SK-N-SH treated with all-trans-retinoic acid at 6 μM for 48 hours (cell line): ENCODE measurements around the gene ARID1B.

Experiments
- ARNTL ChIP-seq: fragments of 450-650 bp; formaldehyde crosslinking; IDR thresholded peaks from 2 replicates; pipeline ENCODE4 v1.5.0; 2020; ENCODE audit warnings: low read depth, mild to moderate bottlenecking, moderate library complexity, borderline replicate concordance
- CREB5 ChIP-seq: fragments of 250-450 bp; sonication (Bioruptor Pico); IDR thresholded peaks from 2 replicates; pipeline ENCODE4 v1.5.1; 2020; ENCODE audit warnings: low read depth, mild to moderate bottlenecking, moderate library complexity
- CSRNP3 ChIP-seq: fragments of 250-450 bp; sonication (Bioruptor Pico); IDR thresholded peaks from 2 replicates; pipeline ENCODE4 v1.5.1; 2021; ENCODE audit warnings: mild to moderate bottlenecking, moderate library complexity
- PATZ1 ChIP-seq: fragments of 250-450 bp; sonication (Bioruptor Pico); IDR thresholded peaks from 2 replicates; pipeline ENCODE4 v1.8.0; 2020; ENCODE audit warnings: mild to moderate bottlenecking, moderate library complexity, borderline replicate concordance
- PPARA ChIP-seq: fragments of 250-450 bp; sonication (Bioruptor Pico); IDR thresholded peaks from 2 replicates; pipeline ENCODE4 v1.5.0; 2020; ENCODE audit warnings: mild to moderate bottlenecking, borderline replicate concordance
- RARB ChIP-seq: fragments of 250-450 bp; sonication (Bioruptor Pico); IDR thresholded peaks from 2 replicates; pipeline ENCODE4 v1.8.0; 2021; ENCODE audit warnings: mild to moderate bottlenecking, moderate library complexity
- TCF4 ChIP-seq: fragments of 250-450 bp; sonication (Bioruptor Pico); IDR thresholded peaks from 2 replicates; pipeline ENCODE4 v1.8.0; 2021; ENCODE audit warnings: mild to moderate bottlenecking, moderate library complexity, borderline replicate concordance
- TSHZ2 ChIP-seq: fragments of 250-450 bp; sonication (Bioruptor Pico); IDR thresholded peaks from 2 replicates; pipeline ENCODE4 v1.5.0; 2020; ENCODE audit warnings: mild to moderate bottlenecking, moderate library complexity
- ZC3H10 ChIP-seq: fragments of 250-450 bp; sonication (Bioruptor Pico); IDR thresholded peaks from 2 replicates; pipeline ENCODE4 v1.5.1; 2021; ENCODE audit warnings: mild to moderate bottlenecking, moderate library complexity
- ZFP3 ChIP-seq: fragments of 250-450 bp; sonication (Bioruptor Pico); IDR thresholded peaks from 2 replicates; pipeline ENCODE4 v1.5.0; 2020; ENCODE audit warnings: mild to moderate bottlenecking, moderate library complexity
- ZFP30 ChIP-seq: fragments of 450-650 bp; formaldehyde crosslinking; IDR thresholded peaks from 2 replicates; pipeline ENCODE4 v1.5.0; 2022; ENCODE audit warnings: mild to moderate bottlenecking, moderate library complexity
- ZNF70 ChIP-seq: fragments of 450-650 bp; formaldehyde crosslinking; IDR thresholded peaks from 2 replicates; pipeline ENCODE4 v1.5.0; 2020; ENCODE audit warnings: mild to moderate bottlenecking, moderate library complexity
- ZNF8 ChIP-seq: fragments of 450-650 bp; formaldehyde crosslinking; IDR thresholded peaks from 2 replicates; pipeline ENCODE4 v1.5.0; 2020; ENCODE audit warnings: mild to moderate bottlenecking, moderate library complexity

- TF ChIP-seq ZFP30 (CRISPR knock-in tag) (no peak), CREB5 (CRISPR knock-in tag) (no peak), ZFP3 (no peak), TSHZ2 (CRISPR knock-in tag) (no peak), ZNF70 (CRISPR knock-in tag) (no peak), ZNF8 (CRISPR knock-in tag) (no peak), RARB (CRISPR knock-in tag) (no peak), PPARA (CRISPR knock-in tag) (no peak), CSRNP3 (CRISPR knock-in tag) (no peak), ZC3H10 (CRISPR knock-in tag) (no peak), ARNTL (no peak), TCF4 (CRISPR knock-in tag) (no peak), PATZ1 (CRISPR knock-in tag) (no peak)
Observed at GRCh38 chr6:157108923-157109322, 331.7 kb downstream of the ARID1B start.
